ENCODE measurements around the gene MAGI3.

GRCh38 chr1:113542221-113542701 is 151.9 kb downstream of the MAGI3 start:
- TF ChIP-seq CTCF (IDR thresholded peaks at IDR 0.05 in 4 of 5, conservative IDR thresholded peaks at IDR 0.05 in 1 of 5) (no peak), POLR2A (IDR thresholded peaks at IDR 0.05) (no peak)
